Activated T-helper 2 cell treated with anti-CD3 and anti-CD28 coated beads, Interferon-gamma antibody, Interleukin-2, Interleukin-4, amounts not matched to agents 10 μg/mL and 5 μg/mL and 100 μg/mL, durations not matched to agents 14 hours and 24 hours and 36 hours (primary cell): Measurements from ENCODE around the gene TMBIM4. TPM values are rescaled to one million over a fixed set of nuclear protein-coding genes. Genes with fewer than 3 reads are reported as not detected.

Experiments used
- DNase-seq: peaks from one replicate; pipeline ENCODE4 v3.0.0; 2021; ENCODE audit warnings: low spot score
- H3K27ac Mint-ChIP-seq: one replicate; pipeline ENCODE4 v1.8.0; 2021; ENCODE audit warnings: mixed read lengths
- H3K27me3 Mint-ChIP-seq: one replicate; pipeline ENCODE4 v1.8.0; 2021; ENCODE audit warnings: low read depth, mixed read lengths
- H3K36me3 Mint-ChIP-seq: one replicate; pipeline ENCODE4 v1.8.0; 2021; ENCODE audit warnings: low read depth, mixed read lengths
- H3K4me1 Mint-ChIP-seq: one replicate; pipeline ENCODE4 v1.8.0; 2021; ENCODE audit warnings: low read depth, mixed read lengths
- H3K4me3 Mint-ChIP-seq: one replicate; pipeline ENCODE4 v1.8.0; 2021; ENCODE audit warnings: low read depth, mild to moderate bottlenecking, moderate library complexity, mixed read lengths
- H3K9me3 Mint-ChIP-seq: one replicate; pipeline ENCODE4 v1.8.0; 2021; ENCODE audit warnings: mixed read lengths
- intact Hi-C: fragments of 100-400 bp; cut with micrococcal nuclease; formaldehyde crosslinking; loops from one replicate; pipeline ENCODE4 v1.15.1; 2023
- total RNA-seq: library from RNA; stranded (reverse); gene quantifications from 2 replicates; pipeline ENCODE4 v1.2.3, GENCODE V29; 2022

Gene TMBIM4
- total RNA-seq, 1 donor from 2014 or later: 62.4 TPM

DNA sequence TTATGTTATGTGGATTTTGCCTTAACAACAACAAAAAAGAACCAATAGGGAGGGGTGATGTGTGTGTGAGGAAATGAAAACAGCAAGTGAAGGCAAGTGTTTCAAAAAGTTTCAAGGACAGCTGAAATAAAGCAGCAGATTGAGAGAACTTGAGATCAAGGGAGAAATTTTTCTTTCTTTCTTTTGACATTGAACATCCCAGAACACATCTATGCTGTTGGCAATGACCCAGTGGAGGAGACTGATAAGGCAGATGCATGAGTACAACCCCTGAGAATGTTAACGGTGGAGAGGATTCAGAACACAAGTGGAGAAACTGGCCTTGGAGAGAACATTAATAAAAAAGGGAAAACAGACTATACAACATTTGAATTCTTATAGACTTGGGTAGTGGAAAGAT, 42.1 kb downstream of the TMBIM4 start:
- H3K4me1 Mint-ChIP-seq: peaks cover 38% of the 10 kb centered on the region
- H3K27ac Mint-ChIP-seq: no peak overlapping the region
- intact Hi-C loops: no loop called here
- H3K9me3 Mint-ChIP-seq: no peaks in the 10 kb centered on the region
- peaks cover 75% of the 10 kb centered on the region for H3K36me3 Mint-ChIP-seq
- H3K27me3 Mint-ChIP-seq: no peaks in the 10 kb centered on the region
- no peak for DNase-seq
- H3K4me3 Mint-ChIP-seq: peak overlapping the region; percentile 20

DNA sequence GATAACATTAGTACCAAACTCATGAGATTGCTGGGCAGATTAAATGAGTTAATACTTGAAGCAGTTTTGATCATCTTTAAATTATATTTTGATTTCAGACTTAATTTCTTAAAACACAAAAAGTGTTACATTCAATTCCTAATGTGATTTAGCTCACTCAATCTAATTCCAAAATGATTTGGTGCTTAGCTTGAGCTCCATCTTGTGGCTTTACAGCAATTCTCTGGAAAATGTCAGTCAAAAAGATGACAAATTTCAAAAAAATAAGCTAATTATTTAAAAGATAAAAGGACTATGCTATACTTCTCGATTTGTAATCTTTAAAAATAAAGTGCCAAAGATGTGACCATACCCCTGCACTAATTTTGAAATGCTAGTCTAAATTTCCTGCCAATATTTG, 49.3 kb downstream of the TMBIM4 start:
- peaks cover 60% of the 10 kb centered on the region for H3K36me3 Mint-ChIP-seq
- peaks cover 19% of the 10 kb centered on the region for H3K4me1 Mint-ChIP-seq
- no peak for DNase-seq
- no peak overlapping the region for H3K4me3 Mint-ChIP-seq
- no peak overlapping the region for H3K27ac Mint-ChIP-seq
- intact Hi-C loops: no loop called here
- H3K27me3 Mint-ChIP-seq: no peaks in the 10 kb centered on the region
- no peaks in the 10 kb centered on the region for H3K9me3 Mint-ChIP-seq

DNA sequence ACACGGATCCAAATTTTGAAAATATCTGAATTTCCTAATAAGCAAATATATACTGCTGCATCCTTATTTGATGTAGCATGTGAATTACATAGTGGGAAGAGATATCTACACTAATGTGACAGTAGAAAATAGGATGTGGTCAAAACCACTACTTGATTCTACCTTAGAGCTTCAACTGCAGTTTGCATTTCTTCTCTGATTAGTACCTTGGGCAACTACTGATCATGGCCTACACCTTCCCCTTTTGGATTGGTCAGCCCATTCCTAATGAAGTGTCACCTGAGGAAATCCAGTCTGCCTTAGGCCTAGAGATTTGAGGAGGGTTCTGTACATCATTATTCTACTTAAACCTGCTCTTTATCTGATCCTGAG, 49.9 kb downstream of the TMBIM4 start:
- no peak overlapping the region for H3K4me3 Mint-ChIP-seq
- H3K9me3 Mint-ChIP-seq: no peaks in the 10 kb centered on the region
- no peaks in the 10 kb centered on the region for H3K27me3 Mint-ChIP-seq
- no peak for DNase-seq
- peaks cover 15% of the 10 kb centered on the region for H3K4me1 Mint-ChIP-seq
- intact Hi-C loops: no loop called here
- peaks cover 53% of the 10 kb centered on the region for H3K36me3 Mint-ChIP-seq
- H3K27ac Mint-ChIP-seq: no peak overlapping the region

DNA sequence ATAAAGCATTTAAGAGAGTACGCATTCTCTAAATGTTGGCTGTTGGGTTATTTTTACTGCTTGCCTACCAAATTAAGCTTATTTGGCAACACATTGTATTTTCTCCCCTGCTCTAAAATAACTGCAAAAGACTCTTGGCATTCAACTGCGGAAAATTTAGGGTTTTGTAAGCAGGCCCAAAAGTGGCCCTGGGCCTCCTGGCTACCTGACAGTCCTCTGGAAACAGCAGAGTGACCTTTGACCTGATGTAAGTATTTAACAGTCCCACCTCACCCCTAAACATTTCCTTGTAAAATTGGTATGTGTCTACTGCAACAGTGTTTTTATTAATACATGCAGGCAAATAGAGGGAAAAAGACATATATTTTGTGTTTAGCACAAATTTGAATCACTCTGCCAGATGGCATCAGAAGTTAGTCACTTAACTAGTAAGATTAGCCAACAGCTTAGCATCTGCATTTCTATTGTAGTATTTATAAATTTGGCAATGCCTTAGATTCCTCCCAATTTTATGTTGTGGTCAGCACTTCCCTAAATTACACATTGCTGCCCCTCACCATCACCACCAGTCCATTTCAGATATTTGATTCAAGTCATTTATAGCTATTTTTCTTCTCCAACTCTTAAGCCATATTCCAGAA, 50.4 kb downstream of the TMBIM4 start:
- Mint-ChIP-seq H3K27me3 (no peaks in the 10 kb centered on the region), H3K36me3 (peaks cover 48% of the 10 kb centered on the region), H3K4me3 (no peak overlapping the region), H3K9me3 (no peaks in the 10 kb centered on the region), H3K4me1 (peaks cover 15% of the 10 kb centered on the region), H3K27ac (no peak overlapping the region)
- intact Hi-C loops: no loop called here
- DNase-seq: no peak

DNA sequence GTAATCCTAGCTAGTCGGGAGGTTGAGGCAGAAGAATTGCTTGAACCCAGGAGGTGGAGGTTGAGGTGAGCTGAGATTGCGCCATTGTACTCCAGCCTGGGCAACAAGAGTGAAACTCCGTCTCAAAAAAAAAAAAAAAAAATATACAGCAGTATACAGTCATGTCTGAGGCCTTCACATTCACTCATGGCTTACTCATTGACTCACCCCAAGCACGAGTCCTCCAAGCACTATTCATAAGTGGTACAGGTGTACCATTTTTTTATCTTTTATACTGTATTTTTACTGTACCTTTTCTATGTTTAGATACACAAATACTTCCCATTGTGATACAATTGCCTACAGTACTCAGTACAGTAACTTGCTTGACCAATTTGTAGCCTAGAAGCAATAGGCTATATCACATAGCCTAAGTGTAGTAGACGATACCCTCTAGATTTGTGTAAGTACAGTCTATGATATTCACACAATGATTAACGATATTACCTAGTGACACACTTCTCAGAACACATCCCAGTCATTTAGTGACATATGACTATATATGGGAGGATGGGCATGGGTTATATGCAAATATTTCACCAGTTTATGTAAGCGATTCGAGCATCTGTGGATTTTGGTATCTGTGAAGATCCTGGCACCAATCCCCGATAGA, 51.4 kb downstream of the TMBIM4 start:
- Mint-ChIP-seq H3K4me3 (no peak overlapping the region), H3K9me3 (no peaks in the 10 kb centered on the region), H3K27me3 (no peaks in the 10 kb centered on the region), H3K4me1 (peaks cover 19% of the 10 kb centered on the region), H3K27ac (no peak overlapping the region), H3K36me3 (peaks cover 38% of the 10 kb centered on the region)
- no peak for DNase-seq
- intact Hi-C loops: no loop called here

DNA sequence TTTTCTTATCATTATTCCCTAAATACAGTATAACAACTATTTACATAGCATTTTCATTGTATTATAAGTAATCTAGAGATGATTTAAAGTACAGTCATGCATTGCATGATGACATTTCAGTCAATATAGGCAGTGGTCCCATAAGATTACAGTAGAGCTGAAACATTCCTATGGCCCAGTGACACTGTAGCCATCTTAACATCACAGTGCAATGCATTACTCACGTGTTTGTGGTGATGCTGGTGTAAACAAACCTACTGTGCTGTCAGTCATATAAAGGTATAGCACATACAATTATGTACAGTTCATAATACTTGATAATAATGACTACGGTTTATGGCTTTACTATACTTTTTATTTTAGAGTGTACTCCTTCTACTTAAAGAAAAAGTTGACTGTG, 52.6 kb downstream of the TMBIM4 start:
- H3K4me3 Mint-ChIP-seq: no peak overlapping the region
- peaks cover 4% of the 10 kb centered on the region for H3K27me3 Mint-ChIP-seq
- intact Hi-C loops: no loop called here
- DNase-seq: no peak
- peaks cover 27% of the 10 kb centered on the region for H3K36me3 Mint-ChIP-seq
- no peaks in the 10 kb centered on the region for H3K9me3 Mint-ChIP-seq
- no peak overlapping the region for H3K27ac Mint-ChIP-seq
- H3K4me1 Mint-ChIP-seq: peaks cover 18% of the 10 kb centered on the region

DNA sequence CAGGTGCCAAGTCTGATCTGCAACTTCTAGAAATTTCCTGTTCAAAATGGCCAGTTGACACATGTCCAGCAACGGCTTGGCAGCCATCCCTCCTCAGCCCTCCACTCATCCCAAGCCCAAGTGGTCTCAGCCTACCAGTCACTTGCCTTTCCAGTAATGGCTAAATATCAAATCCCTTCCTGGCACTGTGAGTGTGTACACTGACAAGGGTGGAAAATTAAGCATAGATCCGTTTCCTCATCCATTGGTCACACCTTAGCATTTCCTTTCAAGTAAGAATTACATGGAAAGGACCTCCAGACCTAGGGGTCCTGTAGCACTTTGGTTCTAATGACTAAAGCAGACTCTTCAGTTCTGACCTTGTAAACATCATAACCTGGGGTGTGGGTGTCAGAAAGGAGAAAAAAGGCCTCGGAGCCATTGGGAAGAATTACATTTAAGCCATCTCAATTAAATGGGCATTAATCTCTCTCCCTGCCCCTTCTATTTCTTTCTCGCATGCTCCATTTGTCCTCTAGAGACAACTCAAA, 54.7 kb downstream of the TMBIM4 start:
- Mint-ChIP-seq H3K36me3 (peaks cover 15% of the 10 kb centered on the region), H3K4me3 (no peak overlapping the region), H3K9me3 (no peaks in the 10 kb centered on the region), H3K27ac (no peak overlapping the region), H3K4me1 (peaks cover 14% of the 10 kb centered on the region), H3K27me3 (peaks cover 9% of the 10 kb centered on the region)
- intact Hi-C loops: no loop called here
- DNase-seq: no peak

DNA sequence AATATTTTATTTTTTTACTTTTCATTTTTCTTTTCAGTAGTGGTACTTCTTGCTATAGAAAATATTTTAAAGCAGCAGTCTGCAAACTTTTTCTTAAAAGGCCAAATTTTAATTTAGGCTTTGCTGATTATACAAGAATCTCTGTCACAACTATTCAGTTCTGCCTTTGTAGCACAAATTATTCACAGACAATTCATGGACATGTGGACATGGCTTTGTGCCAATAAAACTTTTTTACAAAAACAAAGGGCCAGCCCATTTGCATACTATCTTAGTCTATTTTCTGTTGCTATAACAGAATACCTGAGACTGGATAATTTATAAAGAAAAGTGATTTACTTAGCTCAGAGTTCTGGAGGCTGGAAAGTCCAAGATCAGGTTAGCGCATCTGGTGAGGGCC, 56.3 kb downstream of the TMBIM4 start:
- peaks cover 8% of the 10 kb centered on the region for H3K4me1 Mint-ChIP-seq
- H3K4me3 Mint-ChIP-seq: no peak overlapping the region
- no peaks in the 10 kb centered on the region for H3K9me3 Mint-ChIP-seq
- peaks cover 9% of the 10 kb centered on the region for H3K27me3 Mint-ChIP-seq
- DNase-seq: no peak
- intact Hi-C loops: no loop called here
- H3K36me3 Mint-ChIP-seq: peaks cover 2% of the 10 kb centered on the region
- H3K27ac Mint-ChIP-seq: no peak overlapping the region

DNA sequence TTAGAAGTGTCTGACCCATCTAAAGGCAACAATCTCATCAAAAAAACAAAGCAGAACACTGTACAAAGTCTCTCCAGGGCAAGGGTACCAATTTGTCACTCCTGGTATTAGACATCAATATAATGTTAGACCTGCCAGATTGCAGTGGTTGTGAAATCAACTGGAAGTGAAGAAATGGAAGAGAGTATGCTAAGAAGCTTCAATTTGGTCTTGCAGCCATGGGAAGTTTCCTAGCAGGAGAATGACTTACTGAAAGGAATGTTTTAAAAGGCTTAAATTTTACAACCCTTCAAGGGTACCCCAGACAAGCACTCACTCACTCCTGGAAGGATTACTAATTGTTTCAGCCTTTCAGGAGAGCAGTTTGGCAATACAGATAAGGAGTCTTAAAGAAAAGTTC, 58.2 kb downstream of the TMBIM4 start:
- intact Hi-C loops: no loop called here
- Mint-ChIP-seq H3K4me3 (no peak overlapping the region), H3K27me3 (peaks cover 9% of the 10 kb centered on the region)

DNA sequence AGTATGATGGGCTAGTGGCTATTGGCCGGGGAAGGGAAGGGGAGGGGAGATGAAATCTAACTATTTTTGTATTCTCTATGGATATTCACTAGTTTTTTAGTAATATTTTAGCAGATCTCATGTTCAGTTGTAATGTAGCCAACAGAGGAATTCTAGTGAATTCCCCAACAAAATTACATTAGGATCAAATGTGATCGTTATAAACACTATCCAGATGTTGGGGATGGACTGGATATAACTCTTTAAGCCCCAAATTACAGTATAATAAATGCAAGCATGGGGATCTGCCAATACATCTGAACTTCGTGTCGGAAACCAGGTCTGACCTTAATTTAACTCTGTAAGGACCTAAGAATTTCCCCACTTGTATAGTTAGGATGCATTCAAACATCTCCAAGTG, 60.7 kb downstream of the TMBIM4 start:
- Mint-ChIP-seq H3K27ac (no peak overlapping the region), H3K27me3 (peaks cover 17% of the 10 kb centered on the region), H3K4me1 (peaks cover 11% of the 10 kb centered on the region), H3K9me3 (no peaks in the 10 kb centered on the region), H3K4me3 (no peak overlapping the region), H3K36me3 (no peaks in the 10 kb centered on the region)
- DNase-seq: no peak
- intact Hi-C loops: loop anchor here (5.0 kb wide), 3 partner anchors 298 to 1217 kb away; no protein-coding TSS in a partner anchor

More for the DNA sequence above, 58.2 kb downstream of the TMBIM4 start:
- Mint-ChIP-seq H3K27ac (no peak overlapping the region), H3K36me3 (no peaks in the 10 kb centered on the region), H3K9me3 (no peaks in the 10 kb centered on the region), H3K4me1 (peaks cover 13% of the 10 kb centered on the region)
- no peak for DNase-seq

DNA sequence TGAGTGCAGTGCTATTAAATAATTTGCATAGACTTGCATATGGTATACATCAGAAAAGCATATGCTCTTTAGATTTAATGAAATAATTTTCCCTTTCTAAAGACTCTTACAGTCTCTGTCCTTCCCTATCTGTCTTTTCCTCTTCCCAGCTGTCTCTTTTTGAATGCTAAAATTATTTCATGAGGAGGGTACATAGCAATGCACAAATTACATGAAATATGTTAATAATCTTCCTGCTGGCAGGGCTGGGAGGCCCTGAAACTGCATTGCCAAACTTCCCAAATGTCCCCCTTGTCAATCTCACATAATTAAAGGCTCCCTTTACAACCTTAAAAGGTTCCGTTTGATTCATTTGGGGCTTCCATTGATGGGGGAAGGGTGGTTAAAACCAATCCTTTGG, 61.4 kb downstream of the TMBIM4 start:
- Mint-ChIP-seq H3K4me3 (no peak overlapping the region), H3K4me1 (peaks cover 8% of the 10 kb centered on the region), H3K27me3 (peaks cover 18% of the 10 kb centered on the region), H3K36me3 (no peaks in the 10 kb centered on the region), H3K27ac (no peak overlapping the region), H3K9me3 (no peaks in the 10 kb centered on the region)
- intact Hi-C loops: loop anchor here (5.0 kb wide), 3 partner anchors 299 to 1216 kb away; no protein-coding TSS in a partner anchor
- DNase-seq: no peak

DNA sequence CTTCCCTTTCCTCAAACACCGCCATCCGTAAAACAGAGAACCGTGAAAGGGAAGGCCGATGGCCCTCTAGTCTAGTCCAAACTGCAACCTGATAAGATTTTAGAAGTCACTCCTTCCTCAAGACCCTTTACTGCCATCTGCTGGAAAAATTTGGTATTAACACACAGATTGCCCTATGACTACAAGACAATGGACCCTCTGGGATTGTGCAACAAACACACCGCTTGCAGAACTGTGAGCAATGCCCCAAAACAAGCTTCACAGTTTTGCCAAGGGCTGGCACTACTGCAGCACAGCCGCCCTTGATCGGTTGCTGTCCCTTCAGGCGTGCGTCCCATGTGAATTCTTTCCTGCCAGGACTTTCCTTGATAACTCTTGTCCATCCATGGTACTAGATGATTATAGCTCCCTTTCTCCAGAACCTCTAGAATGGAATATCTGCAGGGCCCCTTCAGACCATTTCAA, 62.3 kb downstream of the TMBIM4 start:
- no peaks in the 10 kb centered on the region for H3K36me3 Mint-ChIP-seq
- peaks cover 8% of the 10 kb centered on the region for H3K4me1 Mint-ChIP-seq
- H3K27me3 Mint-ChIP-seq: peaks cover 21% of the 10 kb centered on the region
- no peak overlapping the region for H3K27ac Mint-ChIP-seq
- no peaks in the 10 kb centered on the region for H3K9me3 Mint-ChIP-seq
- peak; percentile 36 for DNase-seq
- intact Hi-C loops: loop anchor here (5.0 kb wide), 3 partner anchors 300 to 1215 kb away; no protein-coding TSS in a partner anchor
- no peak overlapping the region for H3K4me3 Mint-ChIP-seq
